CD4-positive, alpha-beta memory T cell (primary cell): ENCODE results near the gene PWWP2B. TPM values are rescaled to one million over a fixed set of nuclear protein-coding genes. Genes with fewer than 3 reads are reported as not detected.
"Not testable (repeated sequence)": the region's sequence is repeated elsewhere in the genome, so short reads cannot be mapped to it uniquely, and the experiment has no call there.

Experiments used
- CTCF ChIA-PET: fragments of 350-600 bp; sonication (Branson Sonifier 250); formaldehyde crosslinking; loops from one replicate; lab custom pipeline; 2021; ENCODE audit warnings: inconsistent platforms; ENCODE audit not compliant: partially characterized antibody; lab: Charles Lee
- POLR2A ChIA-PET: fragments of 350-600 bp; sonication (Branson Sonifier 250); formaldehyde crosslinking; loops from one replicate; lab custom pipeline; 2021; ENCODE audit not compliant: partially characterized antibody; lab: Charles Lee
- DNase-seq, 5 donors: peaks; one replicate each; pipeline versions ENCODE4 v3.0.0 to v3.0.0-alpha.2; 2020 to 2022; ENCODE audit warnings: mixed read lengths in 1 of 5
- H3K27ac ChIP-seq: one replicate; pipeline ENCODE4 v1.7.0; 2013; ENCODE audit warnings: low read depth, low read length
- H3K27me3 ChIP-seq: 2 replicates; pipeline ENCODE4 v1.7.0; 2013; ENCODE audit warnings: mild to moderate bottlenecking, low read length, moderate library complexity; ENCODE audit not compliant: insufficient read depth
- H3K36me3 ChIP-seq: 2 replicates; pipeline ENCODE4 v1.7.0; 2013; ENCODE audit warnings: mild to moderate bottlenecking, low read length, moderate library complexity; ENCODE audit not compliant: insufficient read depth
- H3K4me1 ChIP-seq: 2 replicates; pipeline ENCODE4 v1.7.0; 2013; ENCODE audit warnings: mild to moderate bottlenecking, low read length, moderate library complexity; ENCODE audit not compliant: insufficient read depth
- H3K4me3 ChIP-seq, 2 donors: one replicate each; pipeline ENCODE4 v1.7.0; 2013; ENCODE audit warnings: low read length in 2 of 2, mild to moderate bottlenecking in 1 of 2
- H3K9me3 ChIP-seq, 2 donors: one replicate each; pipeline ENCODE4 v1.7.0; 2013; ENCODE audit warnings: low read length in 2 of 2, control low read depth in 1 of 2; ENCODE audit not compliant: control insufficient read depth in 1 of 2
- H3K27ac Mint-ChIP-seq, 7 donors: one replicate each; pipeline ENCODE4 v1.8.0; 2020 to 2021; ENCODE audit warnings: mixed read lengths in 7 of 7, mild to moderate bottlenecking in 6 of 7, inconsistent platforms in 3 of 7, moderate library complexity in 3 of 7
- H3K27me3 Mint-ChIP-seq, 2 donors: one replicate each; pipeline ENCODE4 v1.8.0; 2020 to 2021; ENCODE audit warnings: mixed read lengths in 2 of 2
- H3K36me3 Mint-ChIP-seq, 2 donors: one replicate each; pipeline ENCODE4 v1.8.0; 2020 to 2021; ENCODE audit warnings: mixed read lengths in 2 of 2, inconsistent platforms in 1 of 2, mild to moderate bottlenecking in 1 of 2
- H3K4me1 Mint-ChIP-seq, 4 donors: one replicate each; pipeline ENCODE4 v1.8.0; 2020 to 2021; ENCODE audit warnings: mixed read lengths in 4 of 4, mild to moderate bottlenecking in 1 of 4
- H3K4me3 Mint-ChIP-seq, 8 donors: one replicate each; pipeline ENCODE4 v1.8.0; 2020 to 2021; ENCODE audit warnings: mixed read lengths in 8 of 8, mild to moderate bottlenecking in 7 of 8, moderate library complexity in 6 of 8, inconsistent platforms in 3 of 8
- H3K9me3 Mint-ChIP-seq, 8 donors: one replicate each; pipeline ENCODE4 v1.8.0; 2020 to 2021; ENCODE audit warnings: mixed read lengths in 8 of 8, mild to moderate bottlenecking in 5 of 8, inconsistent platforms in 3 of 8, moderate library complexity in 1 of 8
- intact Hi-C: fragments of 100-400 bp; cut with micrococcal nuclease; formaldehyde crosslinking; loops from one replicate; pipeline ENCODE4 v1.15.1; 2023
- polyA plus RNA-seq, 2 donors: library from polyadenylated mRNA; unstranded; fragments of 300-500 nt; fragmentation: Illumina TruSeq; gene quantifications; one replicate each; pipeline ENCODE4 v1.2.3, GENCODE V29; 2021
- total RNA-seq, 2 experiments: library from RNA; stranded (reverse); gene quantifications; one replicate each; pipeline ENCODE4 v1.2.3, GENCODE V29; 2021

PWWP2B gene
- total and polyA plus RNA-seq, 4 experiments from 2014 or later = 0.92 to 9.9 (median 6.3) TPM

GRCh38 chr10:132352462-132353308, 44.3 kb upstream of the PWWP2B start:
- H3K36me3 ChIP-seq, H3K27me3 Mint-ChIP-seq, H3K4me1 ChIP-seq, H3K4me1 Mint-ChIP-seq, H3K4me3 ChIP-seq, POLR2A ChIA-PET, H3K27ac ChIP-seq, H3K9me3 ChIP-seq, H3K9me3 Mint-ChIP-seq, H3K27me3 ChIP-seq, H3K36me3 Mint-ChIP-seq: not testable (repeated sequence)
- peak; percentile 59 to 72 (median 63) for DNase-seq
- intact Hi-C loops = loop anchor here (5.0 kb wide), 1 partner anchor 45 kb away; the partner anchor contains the start of gene STK32C
- H3K27ac Mint-ChIP-seq = peak overlapping the region in 1 of 7 donors; percentile 47
- H3K4me3 Mint-ChIP-seq = peak overlapping the region in 1 of 8 donors; percentile 63
- CTCF ChIA-PET = interaction anchor here (0.9 to 1.1 kb wide), 4 partner anchors 9 to 14 kb away, joined by 3 to 5 read pairs (median 4); no protein-coding TSS in a partner anchor

- no peaks in the 10 kb centered on the region for H3K9me3 ChIP-seq
- Mint-ChIP-seq H3K4me1 (peaks cover 0 to 8% (median 3%) of the 10 kb centered on the region in 4 donors), H3K4me3 (no peak overlapping the region), H3K36me3 (peaks cover 0 to 1% of the 10 kb centered on the region in 2 donors), H3K9me3 (no peaks in the 10 kb centered on the region), H3K27me3 (no peaks in the 10 kb centered on the region), H3K27ac (no peak overlapping the region)
- DNase-seq = no peak
- no peaks in the 10 kb centered on the region for H3K36me3 ChIP-seq
- intact Hi-C loops = loop anchor here (5.0 kb wide), 1 partner anchor 46 kb away; the partner anchor contains the start of gene STK32C
- POLR2A ChIA-PET = no interaction called here
- no peaks in the 10 kb centered on the region for H3K27me3 ChIP-seq
- no peak overlapping the region for H3K27ac ChIP-seq
- no peak overlapping the region for H3K4me3 ChIP-seq
- no peaks in the 10 kb centered on the region for H3K4me1 ChIP-seq
- CTCF ChIA-PET = interaction anchor here (0.9 to 1.1 kb wide), 4 partner anchors 8 to 13 kb away, joined by 3 to 5 read pairs (median 4); no protein-coding TSS in a partner anchor
These were observed 43.3 kb upstream of the PWWP2B start for GRCh38 chr10:132353456-132354355.

GRCh38 chr10:132354356-132355094, 42.5 kb upstream of the PWWP2B start:
- Histone ChIP-seq H3K36me3 (no peaks in the 10 kb centered on the region), H3K4me3 (no peak overlapping the region), H3K27ac (no peak overlapping the region), H3K4me1 (no peaks in the 10 kb centered on the region), H3K9me3 (no peaks in the 10 kb centered on the region), H3K27me3 (no peaks in the 10 kb centered on the region)
- ChIA-PET CTCF (interaction anchor here (1.3 kb wide), 1 partner anchor 92 kb away, joined by 3 read pairs; no protein-coding TSS in a partner anchor), POLR2A (no interaction called here)
- H3K4me3 Mint-ChIP-seq = no peak overlapping the region
- peaks cover 0 to 8% (median 3%) of the 10 kb centered on the region in 4 donors for H3K4me1 Mint-ChIP-seq
- DNase-seq = no peak
- intact Hi-C loops = loop anchor here (5.0 kb wide), 1 partner anchor 47 kb away; the partner anchor contains the start of gene STK32C
- H3K36me3 Mint-ChIP-seq = peaks cover 0 to 1% of the 10 kb centered on the region in 2 donors
- no peaks in the 10 kb centered on the region for H3K27me3 Mint-ChIP-seq
- no peak overlapping the region for H3K27ac Mint-ChIP-seq
- H3K9me3 Mint-ChIP-seq = no peaks in the 10 kb centered on the region

- Mint-ChIP-seq H3K9me3 (no peaks in the 10 kb centered on the region), H3K4me3 (no peak overlapping the region), H3K4me1 (peaks cover 0 to 8% (median 3%) of the 10 kb centered on the region in 4 donors), H3K27ac (no peak overlapping the region), H3K36me3 (peaks cover 0 to 1% of the 10 kb centered on the region in 2 donors), H3K27me3 (no peaks in the 10 kb centered on the region)
- Histone ChIP-seq H3K4me1 (no peaks in the 10 kb centered on the region), H3K9me3 (no peaks in the 10 kb centered on the region), H3K27me3 (no peaks in the 10 kb centered on the region), H3K4me3 (no peak overlapping the region), H3K36me3 (no peaks in the 10 kb centered on the region), H3K27ac (no peak overlapping the region)
- DNase-seq = no peak
- POLR2A ChIA-PET = no interaction called here
- CTCF ChIA-PET = interaction anchor here (1.3 kb wide), 1 partner anchor 92 kb away, joined by 3 read pairs; no protein-coding TSS in a partner anchor
- intact Hi-C loops = no loop called here
These were observed 41.7 kb upstream of the PWWP2B start for GRCh38 chr10:132355297-132355696.

GRCh38 chr10:132355754-132356153, 41.2 kb upstream of the PWWP2B start:
- H3K4me1 Mint-ChIP-seq = peaks cover 0 to 8% (median 3%) of the 10 kb centered on the region in 4 donors
- H3K36me3 Mint-ChIP-seq = peaks cover 0 to 1% of the 10 kb centered on the region in 2 donors
- Histone ChIP-seq H3K27me3 (no peaks in the 10 kb centered on the region), H3K9me3 (no peaks in the 10 kb centered on the region), H3K4me1 (no peaks in the 10 kb centered on the region), H3K36me3 (no peaks in the 10 kb centered on the region), H3K4me3 (no peak overlapping the region), H3K27ac (no peak overlapping the region)
- ChIA-PET POLR2A (no interaction called here), CTCF (interaction anchor here (1.3 kb wide), 1 partner anchor 91 kb away, joined by 3 read pairs; no protein-coding TSS in a partner anchor)
- H3K27ac Mint-ChIP-seq = peak overlapping the region in 1 of 7 donors; percentile 54
- no peak overlapping the region for H3K4me3 Mint-ChIP-seq
- no peaks in the 10 kb centered on the region for H3K9me3 Mint-ChIP-seq
- intact Hi-C loops = no loop called here
- no peaks in the 10 kb centered on the region for H3K27me3 Mint-ChIP-seq
- DNase-seq = no peak

- Histone ChIP-seq H3K4me3 (no peak overlapping the region), H3K36me3 (no peaks in the 10 kb centered on the region), H3K4me1 (no peaks in the 10 kb centered on the region), H3K9me3 (no peaks in the 10 kb centered on the region), H3K27ac (no peak overlapping the region), H3K27me3 (no peaks in the 10 kb centered on the region)
- Mint-ChIP-seq H3K4me3 (no peak overlapping the region), H3K27ac (peak overlapping the region in 1 of 7 donors; percentile 18), H3K36me3 (peaks cover 0 to 1% of the 10 kb centered on the region in 2 donors), H3K27me3 (no peaks in the 10 kb centered on the region), H3K9me3 (no peaks in the 10 kb centered on the region), H3K4me1 (peaks cover 0 to 8% (median 3%) of the 10 kb centered on the region in 4 donors)
- no peak for DNase-seq
- POLR2A ChIA-PET = no interaction called here
- CTCF ChIA-PET = no interaction called here
- intact Hi-C loops = no loop called here
These were observed 40.3 kb upstream of the PWWP2B start for GRCh38 chr10:132356621-132357195.
